Measurements from ENCODE around the gene LRRC47.

The LRRC47 gene

GRCh38 chr1:3796215-3797061 is at the start of gene LRRC47:
Gene LRRC47, minus strand, starts transcription at chr1:3796498. Its CDS starts 22 bp downstream, at chr1:3796476.
- peak; percentile 94 for DNase-seq

GRCh38 chr1:3842912-3843311 is 46.6 kb upstream of the LRRC47 start:
- no peak for DNase-seq

- no peak for DNase-seq
Measured at GRCh38 chr1:3841491-3841890, 45.2 kb upstream of the LRRC47 start.

GRCh38 chr1:3838788-3839187 is 42.5 kb upstream of the LRRC47 start:
- DNase-seq: no peak

GRCh38 chr1:3837685-3838084 is 41.4 kb upstream of the LRRC47 start:
- DNase-seq: no peak

GRCh38 chr1:3837200-3837599 is 40.9 kb upstream of the LRRC47 start:
- no peak for DNase-seq

GRCh38 chr1:3836421-3836820 is 40.1 kb upstream of the LRRC47 start:
- no peak for DNase-seq

- no peak for DNase-seq
Measured at GRCh38 chr1:3834701-3835100, 38.4 kb upstream of the LRRC47 start.

GRCh38 chr1:3831689-3832088 is 35.4 kb upstream of the LRRC47 start:
- no peak for DNase-seq

GRCh38 chr1:3828391-3828790 is 32.1 kb upstream of the LRRC47 start:
- DNase-seq: no peak

GRCh38 chr1:3827813-3828307 is 31.6 kb upstream of the LRRC47 start:
- no peak for DNase-seq

GRCh38 chr1:3825356-3825755 is 29.1 kb upstream of the LRRC47 start:
- DNase-seq: no peak

- no peak for DNase-seq
Measured at GRCh38 chr1:3824650-3825049, 28.4 kb upstream of the LRRC47 start.

- no peak for DNase-seq
Measured at GRCh38 chr1:3822421-3822820, 26.1 kb upstream of the LRRC47 start.

GRCh38 chr1:3821908-3822307 is 25.6 kb upstream of the LRRC47 start:
- DNase-seq: no peak

- DNase-seq: no peak
Measured at GRCh38 chr1:3821447-3821846, 25.1 kb upstream of the LRRC47 start.

GRCh38 chr1:3821004-3821403 is 24.7 kb upstream of the LRRC47 start:
- no peak for DNase-seq

- DNase-seq: no peak
Measured at GRCh38 chr1:3820316-3820715, 24.0 kb upstream of the LRRC47 start.

GRCh38 chr1:3819771-3820200 is 23.5 kb upstream of the LRRC47 start:
- no peak for DNase-seq

GRCh38 chr1:3817821-3818597 is 21.7 kb upstream of the LRRC47 start:
- DNase-seq: no peak

GRCh38 chr1:3817138-3817740 is 20.9 kb upstream of the LRRC47 start:
- no peak for DNase-seq

- DNase-seq: no peak
Measured at GRCh38 chr1:3816331-3817137, 20.2 kb upstream of the LRRC47 start.

All from 8988T (cell line).